GM18505 (cell line): ENCODE measurements around the gene SMU1.
A peak's percentile ranks its signal among the peaks of the same experiment; 100 is the strongest.
"Not testable (repeated sequence)": the region's sequence is repeated elsewhere in the genome, so short reads cannot be mapped to it uniquely, and the experiment has no call there.

ENCODE experiments used
- ATAC-seq: cut with Tn5 transposase; IDR thresholded peaks from one replicate; pipeline ENCODE4 v1.9.1; 2021; ENCODE audit not compliant: unreplicated experiment
- POLR2A ChIP-seq: IDR thresholded peaks from 4 replicates; pipeline ENCODE4 v1.6.1; 2011; ENCODE audit warnings: borderline replicate concordance; ENCODE audit not compliant: insufficient read depth, insufficient read length; ENCODE audit errors: extremely low read depth

The SMU1 gene

GRCh38 chr9:33024966-33025571 lies 51.4 kb downstream of the SMU1 start, which contains the start of gene DNAJA1:
Gene DNAJA1 (plus strand): TSS chr9:33025273. CDS start chr9:33026485, 1,212 bp downstream.
- peak; percentile 99 for TF ChIP-seq POLR2A
- ATAC-seq, result peak; percentile 95

DNA sequence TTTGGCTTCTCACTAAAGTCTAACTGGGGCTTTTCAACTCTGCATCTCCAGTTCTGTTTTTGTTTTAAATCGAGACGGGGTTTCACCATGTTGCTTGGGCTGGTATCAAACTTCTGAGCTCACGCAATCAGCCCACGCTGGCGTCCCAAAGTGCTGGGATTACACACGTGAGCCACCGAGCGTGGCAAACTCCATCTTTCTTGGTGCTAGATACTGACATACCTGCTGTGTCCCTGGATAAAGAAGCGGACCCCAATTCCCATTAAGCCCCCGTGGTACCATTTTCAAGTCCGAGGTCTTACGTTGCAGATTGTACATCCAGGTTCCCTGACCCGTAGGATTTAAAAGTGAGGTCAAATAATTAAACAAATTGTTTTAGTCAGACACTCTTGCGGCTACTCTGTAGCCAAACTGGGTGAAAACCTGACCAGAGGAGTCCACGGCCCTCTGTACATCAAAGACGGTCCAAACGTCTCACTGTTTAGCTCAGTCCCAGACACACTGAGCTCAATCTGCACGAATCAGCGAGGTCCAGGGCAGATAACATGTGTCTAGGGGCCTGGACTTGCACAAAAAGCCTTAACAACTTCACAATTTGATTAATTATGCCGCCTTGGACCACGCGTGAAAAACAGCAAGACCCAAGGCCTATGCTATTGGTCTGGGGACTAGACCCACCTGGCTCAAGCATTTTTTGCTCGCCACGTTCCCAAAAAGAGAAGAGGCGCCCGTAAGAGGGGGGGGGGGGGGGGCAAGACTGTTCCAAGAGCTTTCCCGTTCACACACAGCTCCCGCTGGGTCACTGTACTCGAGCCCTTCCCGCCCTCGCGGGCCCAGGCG lies 52.1 kb downstream of the SMU1 start:
- no peak for TF ChIP-seq POLR2A
- peak; percentile 27 for ATAC-seq

GRCh38 chr9:33023661-33024060 lies 52.8 kb downstream of the SMU1 start:
- no peak for ATAC-seq

DNA sequence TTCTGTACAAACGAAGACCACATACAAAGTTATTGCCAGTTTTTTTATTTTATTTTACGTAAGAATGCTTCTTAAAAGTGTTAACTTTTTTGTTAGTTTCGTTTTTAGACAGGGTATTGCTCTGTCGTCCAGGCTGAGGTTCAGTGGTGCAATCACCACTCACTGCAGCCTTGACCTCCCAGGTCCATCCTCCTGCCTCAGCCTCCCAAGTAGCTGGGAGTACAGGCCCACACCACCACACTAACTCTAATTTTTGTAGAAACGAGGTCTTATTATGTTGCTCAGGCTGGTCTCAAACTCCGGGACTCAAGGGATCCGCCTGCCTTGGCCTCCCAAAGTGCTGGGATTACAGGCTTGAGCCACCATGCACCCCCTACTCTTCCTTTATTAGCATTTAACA lies 53.7 kb downstream of the SMU1 start:
- no peak for TF ChIP-seq POLR2A
- ATAC-seq, result no peak

More at GRCh38 chr9:33023661-33024060, 52.8 kb downstream of the SMU1 start:
- no peak for TF ChIP-seq POLR2A

DNA sequence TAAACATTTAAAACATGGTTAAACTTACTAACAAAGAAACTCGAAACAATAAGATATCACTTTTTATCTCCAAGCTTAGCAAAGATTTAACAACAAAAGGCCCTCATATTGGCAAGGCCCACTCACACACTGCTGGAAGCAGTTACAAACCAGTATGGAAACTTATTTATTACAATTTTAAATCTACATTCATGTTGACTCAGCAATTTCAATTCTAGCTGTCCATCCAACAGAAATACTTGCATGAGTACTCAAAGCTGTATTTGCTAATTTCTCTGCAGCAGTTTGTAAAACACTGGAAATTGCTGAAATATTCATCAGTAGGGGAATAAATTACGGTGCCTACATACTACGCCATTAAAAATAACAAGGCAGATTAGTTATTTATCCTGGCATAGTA lies 54.2 kb downstream of the SMU1 start:
- no peak for TF ChIP-seq POLR2A
- no peak for ATAC-seq

DNA sequence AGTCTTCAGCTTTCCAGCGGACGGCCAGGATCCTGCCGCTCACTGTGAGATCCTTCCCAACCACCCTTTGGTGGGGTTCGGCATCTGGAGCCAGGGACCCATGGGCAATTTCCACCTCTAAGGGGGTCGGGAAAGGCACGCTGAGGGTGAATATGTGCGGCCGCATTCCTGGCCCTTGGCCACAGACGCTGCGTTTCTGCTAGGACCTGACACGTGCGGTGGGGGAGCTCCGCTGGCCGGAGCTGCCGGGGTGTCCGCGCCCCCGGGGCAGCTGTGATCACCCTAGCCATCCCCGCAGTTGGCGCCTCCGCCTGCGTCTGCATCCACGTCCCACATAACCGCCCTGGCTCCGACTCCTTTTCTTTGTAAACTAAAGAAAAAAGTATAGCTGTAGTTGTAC lies 56.7 kb downstream of the SMU1 start:
- no peak for TF ChIP-seq POLR2A
- no peak for ATAC-seq

GRCh38 chr9:33017283-33018041 lies 59.0 kb downstream of the SMU1 start:
- ATAC-seq, result no peak
- no peak for TF ChIP-seq POLR2A

DNA sequence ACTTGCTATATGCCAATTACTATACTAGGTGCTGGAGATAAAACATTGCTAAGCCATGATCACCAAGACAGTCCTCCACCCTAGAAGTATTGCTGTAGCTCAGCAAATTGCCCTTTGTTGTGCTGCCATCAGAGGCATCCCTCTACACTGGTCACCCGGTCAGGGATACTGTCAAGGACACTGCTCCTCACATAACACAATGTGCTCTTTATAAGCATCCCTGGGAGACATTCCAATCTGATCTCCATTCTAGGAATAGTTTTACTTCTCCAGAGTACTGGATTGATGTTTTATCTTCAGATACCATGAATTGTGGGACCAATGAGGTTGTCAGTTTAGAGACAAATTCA lies 61.8 kb downstream of the SMU1 start:
- no peak for TF ChIP-seq POLR2A
- ATAC-seq, result no peak

DNA sequence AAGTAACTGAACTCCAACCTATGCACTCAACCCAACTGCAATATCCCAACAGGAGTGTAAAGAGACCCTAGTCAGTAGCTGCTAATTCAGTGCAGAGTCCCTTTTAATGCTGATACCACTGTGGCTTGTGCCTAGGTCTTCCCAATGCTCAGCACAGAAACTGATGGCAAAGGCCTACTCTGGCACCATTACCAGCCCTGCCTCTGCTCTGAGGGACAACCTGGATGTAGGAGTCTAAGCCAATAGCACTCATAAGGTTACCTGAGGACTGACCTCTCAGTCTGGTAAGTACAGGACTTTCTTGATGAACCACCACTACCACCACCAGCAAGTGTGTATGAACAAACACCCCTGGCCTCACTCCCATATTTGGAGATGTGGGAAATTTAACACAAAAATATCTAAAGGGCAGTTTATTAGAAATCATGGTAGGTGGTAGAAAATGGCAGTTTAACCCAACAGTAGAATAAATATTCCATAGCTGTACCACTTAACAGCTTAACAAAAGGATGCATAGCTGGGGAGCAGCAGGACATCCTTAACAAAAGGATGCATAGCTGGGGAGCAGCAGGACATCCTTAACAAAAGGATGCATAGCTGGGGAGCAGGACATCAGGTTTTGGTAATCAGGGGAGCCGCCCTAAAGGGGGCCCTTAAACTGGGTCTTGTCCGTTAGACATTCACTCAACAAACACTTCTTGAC lies 62.4 kb downstream of the SMU1 start:
- ATAC-seq, result no peak
- no peak for TF ChIP-seq POLR2A

- TF ChIP-seq POLR2A, result no peak
- no peak for ATAC-seq
Measured at GRCh38 chr9:33012328-33013069, 64.0 kb downstream of the SMU1 start.

DNA sequence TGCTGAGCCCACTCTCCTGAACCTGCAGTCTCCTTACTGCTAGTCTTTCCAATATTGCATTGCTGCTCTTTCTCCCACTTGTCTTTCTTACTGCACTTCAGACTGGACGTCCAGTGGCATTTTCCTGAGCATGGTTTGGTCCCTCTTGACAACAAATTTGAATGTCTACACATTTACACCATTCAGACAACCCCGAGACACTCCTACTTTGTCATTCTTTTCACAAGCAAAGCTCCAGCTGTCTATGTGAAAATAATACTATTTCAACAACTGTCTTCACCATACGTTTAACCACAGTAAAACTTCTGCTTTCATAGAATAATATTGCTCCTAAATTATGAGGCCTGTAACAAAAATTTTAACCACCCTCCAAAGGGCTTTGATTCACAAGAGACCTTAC lies 64.6 kb downstream of the SMU1 start:
- no peak for TF ChIP-seq POLR2A
- ATAC-seq, result no peak

DNA sequence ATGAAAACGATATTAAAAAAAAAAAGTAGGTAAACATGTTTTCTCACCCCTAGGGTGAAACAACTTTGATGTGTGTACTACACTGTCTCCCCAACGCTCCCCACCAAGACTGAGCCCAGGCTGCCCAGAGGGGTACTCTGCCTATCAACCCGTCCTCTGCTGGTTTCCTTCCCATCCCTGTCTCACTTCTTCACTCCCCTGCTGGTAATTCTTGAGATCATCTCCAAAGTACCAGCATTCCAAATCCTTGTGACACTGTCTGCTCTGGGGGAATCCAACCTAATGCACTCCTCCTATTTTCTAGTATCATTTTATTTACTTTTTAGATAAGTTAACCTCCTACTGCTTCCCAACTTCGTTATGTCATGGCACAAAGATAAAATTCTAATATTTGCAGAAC lies 68.7 kb downstream of the SMU1 start:
- TF ChIP-seq POLR2A, result no peak
- ATAC-seq, result no peak

DNA sequence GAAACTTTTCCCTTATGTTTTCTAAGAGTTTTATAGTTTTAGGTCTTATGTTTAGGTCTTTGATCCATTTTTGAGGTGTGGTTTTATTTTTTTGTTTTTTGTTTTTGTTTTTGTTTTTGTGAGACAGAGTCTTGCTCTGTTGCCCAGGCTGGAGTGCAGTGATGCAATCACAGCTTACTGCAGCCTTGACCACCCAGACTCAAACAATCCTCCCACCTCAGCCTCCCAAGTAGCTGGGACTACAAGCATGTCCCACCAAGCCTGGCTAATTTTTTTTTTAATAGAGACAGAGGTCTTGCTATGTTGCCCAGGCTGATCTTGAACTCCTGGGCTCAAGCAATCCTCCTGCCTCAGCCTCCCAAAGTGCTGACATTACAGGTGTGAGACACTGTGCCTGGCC lies 71.1 kb downstream of the SMU1 start:
- not testable (repeated sequence) for ATAC-seq

DNA sequence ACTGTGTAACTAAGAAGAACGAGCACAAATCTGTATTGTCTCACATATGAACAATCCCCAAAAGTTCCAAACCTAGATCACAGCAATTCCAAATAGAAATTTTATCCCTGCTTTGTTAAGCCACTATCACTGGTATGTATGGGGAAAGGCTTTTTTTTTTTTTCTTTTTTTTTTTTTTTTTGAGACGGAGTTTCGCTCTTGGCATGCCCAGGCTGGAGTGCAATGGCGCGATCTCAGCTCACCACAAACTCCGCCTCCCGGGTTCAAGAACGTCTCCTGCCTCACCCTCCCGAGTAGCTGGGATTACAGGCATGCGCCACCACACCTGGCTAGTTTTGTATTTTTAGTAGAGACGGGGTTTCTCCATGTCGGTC lies 75.8 kb downstream of the SMU1 start:
- ATAC-seq, result not testable (repeated sequence)
